HG03469 (cell line): ENCODE data around the gene UGT1A3.
"Not testable (repeated sequence)": the region's sequence is repeated elsewhere in the genome, so short reads cannot be mapped to it uniquely, and the experiment has no call there.

Experiments
- ATAC-seq: cut with Tn5 transposase; IDR thresholded peaks from one replicate; pipeline ENCODE4 v1.9.1; 2021; ENCODE audit warnings: mild to moderate bottlenecking, moderate library complexity, moderate number of reproducible peaks; ENCODE audit not compliant: unreplicated experiment

UGT1A3 gene

DNA sequence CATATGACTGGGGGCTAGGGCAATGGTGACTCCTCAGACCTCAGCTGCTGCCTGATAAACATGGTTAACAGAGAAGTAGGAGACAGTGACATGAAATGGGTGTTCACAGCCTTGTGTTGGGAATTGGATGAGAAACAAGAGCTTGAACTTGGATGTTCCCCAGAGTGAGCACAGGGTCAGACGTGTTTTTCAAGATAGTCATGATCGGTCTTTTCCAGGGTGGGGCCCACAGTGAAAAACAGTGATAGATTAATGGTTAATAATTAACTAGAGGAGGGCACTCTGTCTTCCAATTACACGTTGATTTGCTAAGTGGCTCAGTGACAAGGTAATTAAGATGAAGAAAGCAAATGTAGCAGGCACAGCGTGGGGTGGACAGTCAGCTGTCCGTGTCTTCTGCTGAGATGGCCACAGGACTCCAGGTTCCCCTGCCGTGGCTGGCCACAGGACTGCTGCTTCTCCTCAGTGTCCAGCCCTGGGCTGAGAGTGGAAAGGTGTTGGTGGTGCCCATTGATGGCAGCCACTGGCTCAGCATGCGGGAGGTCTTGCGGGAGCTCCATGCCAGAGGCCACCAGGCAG lies at the start of gene UGT1A3:
Gene UGT1A3, plus strand, starts transcription at position 320 of the 579 bp plus-strand sequence. Its CDS starts 85 bp downstream, at position 405.
- no peak for ATAC-seq

DNA sequence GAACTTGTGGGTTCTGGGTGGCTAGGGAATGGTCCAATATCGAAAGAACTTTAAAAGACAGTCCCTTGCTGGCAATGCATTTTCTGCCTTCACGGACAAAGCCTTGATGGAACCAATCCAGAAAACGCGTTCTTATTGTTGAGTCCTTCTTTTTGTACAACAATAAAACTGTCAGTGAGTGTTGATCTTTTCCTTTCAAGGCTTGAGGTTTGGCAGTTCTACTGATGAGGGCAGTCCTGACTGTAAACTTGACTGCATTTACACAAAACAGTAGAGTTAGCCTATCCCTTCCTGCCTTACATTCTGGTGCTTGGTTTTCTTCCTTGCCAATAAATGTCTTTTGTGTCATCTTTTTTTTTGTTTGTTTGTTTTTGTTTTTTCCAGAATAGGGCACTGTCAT lies 49.6 kb upstream of the UGT1A3 start:
- no peak for ATAC-seq

DNA sequence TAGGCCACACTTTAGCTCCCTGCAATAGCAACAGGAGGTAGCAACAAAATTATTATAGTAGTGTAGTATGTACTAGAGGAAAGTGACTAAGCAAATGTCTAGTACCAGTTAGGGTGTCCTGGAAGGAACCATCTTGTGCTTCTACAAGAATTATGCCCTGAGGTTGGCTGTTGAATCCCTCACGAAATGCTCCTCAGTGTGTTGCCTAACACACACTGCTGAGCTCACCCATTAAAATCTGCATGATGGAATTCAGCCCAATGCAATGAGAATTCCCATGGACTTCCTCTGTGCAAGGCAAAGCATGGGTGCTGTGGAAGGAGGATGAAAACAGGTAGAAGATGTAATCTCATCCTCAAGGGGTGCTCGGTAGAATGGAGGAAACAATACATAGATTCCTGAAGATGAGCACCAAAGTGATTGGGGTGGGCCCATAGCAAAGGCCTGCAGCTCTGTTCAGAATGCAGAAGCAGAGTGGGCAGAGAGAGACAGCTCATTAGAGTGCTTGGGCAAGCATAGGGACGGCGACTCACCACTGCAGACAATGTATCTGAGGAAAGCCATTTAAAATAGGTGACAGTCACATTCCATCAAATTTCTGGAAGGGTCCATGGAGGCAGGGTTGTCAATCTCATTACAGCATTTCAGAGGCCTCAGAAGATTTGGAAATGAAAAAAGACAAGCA lies 48.3 kb upstream of the UGT1A3 start:
- no peak for ATAC-seq

DNA sequence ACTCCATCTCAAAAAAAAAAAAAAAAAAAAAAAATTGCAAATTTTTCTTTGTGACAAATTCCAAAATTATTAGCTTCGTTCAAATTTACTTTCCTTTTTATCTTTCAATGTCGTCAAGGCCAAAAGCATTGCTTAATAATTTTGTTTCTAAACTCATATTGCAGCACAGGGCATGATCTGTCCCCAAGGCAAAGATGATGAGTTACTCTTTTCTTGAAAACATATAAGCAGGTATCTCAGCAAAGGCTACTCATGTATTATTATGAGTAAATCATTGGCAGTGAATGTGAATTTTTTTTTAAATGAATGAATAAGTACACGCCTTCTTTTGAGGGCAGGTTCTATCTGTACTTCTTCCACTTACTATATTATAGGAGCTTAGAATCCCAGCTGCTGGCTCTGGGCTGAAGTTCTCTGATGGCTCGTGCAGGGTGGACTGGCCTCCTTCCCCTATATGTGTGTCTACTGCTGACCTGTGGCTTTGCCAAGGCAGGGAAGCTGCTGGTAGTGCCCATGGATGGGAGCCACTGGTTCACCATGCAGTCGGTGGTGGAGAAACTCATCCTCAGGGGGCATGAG lies 47.2 kb upstream of the UGT1A3 start, which contains the start of gene UGT1A7:
Gene UGT1A7, plus strand, starts transcription at position 381 of the 579 bp plus-strand sequence. Its CDS starts 37 bp downstream, at position 418.
- ATAC-seq = no peak

DNA sequence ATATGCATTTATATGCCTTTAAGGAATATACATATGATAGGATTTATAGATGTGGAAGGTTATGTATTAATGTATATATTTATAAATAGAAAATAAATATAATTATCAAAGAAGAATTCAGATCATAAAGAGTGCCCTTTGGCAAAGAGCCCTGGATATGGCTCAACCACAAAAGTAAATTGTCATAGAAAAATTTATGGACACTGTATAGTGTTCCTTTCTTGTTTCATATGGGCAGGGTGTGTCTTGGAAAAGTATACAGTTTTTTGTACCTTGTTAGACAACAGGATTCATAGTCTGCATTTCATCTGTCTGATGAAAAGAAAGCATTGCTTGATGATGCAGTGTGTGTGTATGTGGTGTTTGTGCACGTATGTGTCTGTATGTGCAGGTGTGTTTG lies 44.2 kb upstream of the UGT1A3 start:
- ATAC-seq = no peak

DNA sequence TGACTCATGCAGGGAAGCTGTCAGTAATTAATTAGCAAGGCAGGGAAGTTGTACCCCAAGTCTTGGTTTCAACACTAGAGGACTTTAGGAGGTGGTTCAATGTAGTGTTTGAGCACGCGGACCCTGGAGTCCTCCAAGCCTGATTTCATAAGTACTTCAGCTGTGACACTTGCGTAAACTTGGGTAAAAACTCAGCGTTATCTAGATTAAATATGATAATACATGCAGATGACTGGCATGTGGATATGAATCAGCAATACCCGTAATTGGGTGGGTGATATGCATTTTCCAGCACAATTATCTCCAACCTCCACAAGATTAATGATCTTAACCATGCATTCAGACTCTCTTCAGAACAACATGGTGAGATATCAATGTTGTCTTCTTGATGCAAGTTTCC lies 41.9 kb upstream of the UGT1A3 start:
- ATAC-seq = no peak

DNA sequence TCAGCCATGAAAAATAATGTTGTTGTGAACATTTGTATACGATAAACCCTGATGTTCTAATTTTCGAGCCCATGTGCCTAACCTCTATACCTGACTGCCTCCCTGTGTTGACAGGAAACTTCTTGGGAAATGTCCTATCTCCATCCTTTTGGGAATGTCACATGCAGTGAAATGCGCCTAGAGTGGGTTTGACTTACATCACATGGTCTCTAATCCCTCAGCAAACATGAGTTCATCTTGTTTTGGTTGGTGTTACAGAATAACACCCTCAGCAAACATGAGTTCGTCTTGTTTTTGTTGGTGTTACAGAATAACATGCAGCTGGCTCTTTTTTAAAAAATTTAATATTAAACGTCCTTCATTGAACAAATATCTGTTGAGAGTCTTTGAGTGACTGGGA lies 40.5 kb upstream of the UGT1A3 start:
- no peak for ATAC-seq

DNA sequence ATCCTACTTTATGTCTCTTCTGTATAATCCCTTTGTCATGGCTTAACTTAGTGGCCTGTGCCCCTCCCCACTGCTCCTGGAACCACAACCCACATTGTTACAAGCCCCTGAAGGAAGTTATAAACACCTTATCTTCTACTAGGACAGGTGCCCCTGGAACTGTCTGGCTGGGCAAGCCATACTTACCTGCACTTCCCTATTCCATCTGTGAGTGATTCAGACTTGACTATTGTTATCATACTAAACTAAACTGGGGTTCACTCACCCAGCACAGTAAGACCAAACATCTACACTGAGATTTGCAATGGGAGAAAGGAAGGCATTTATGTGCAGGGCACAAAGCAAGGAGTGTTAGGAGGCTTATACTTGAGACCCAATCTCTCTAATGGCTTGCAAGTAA lies 39.8 kb upstream of the UGT1A3 start:
- ATAC-seq = no peak

DNA sequence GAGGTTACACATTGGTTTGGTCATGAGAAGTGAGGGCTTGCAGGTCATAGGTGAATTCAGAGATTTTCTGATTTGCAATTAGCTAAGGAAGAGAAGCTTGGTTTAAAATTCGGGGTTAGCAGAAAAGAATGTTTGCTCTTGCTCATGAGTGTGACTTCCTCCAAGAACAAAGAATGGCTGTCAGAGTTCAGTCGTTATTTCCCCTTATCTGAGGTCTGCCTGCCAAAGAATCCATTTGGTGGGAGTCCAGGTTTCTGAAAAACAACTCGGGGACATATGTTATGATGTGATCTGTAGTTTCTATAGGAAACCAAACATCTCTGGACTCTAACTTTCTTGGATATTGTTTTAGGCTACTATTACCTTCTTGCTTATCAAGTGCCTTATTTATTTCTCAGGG lies 39.3 kb upstream of the UGT1A3 start:
- no peak for ATAC-seq

DNA sequence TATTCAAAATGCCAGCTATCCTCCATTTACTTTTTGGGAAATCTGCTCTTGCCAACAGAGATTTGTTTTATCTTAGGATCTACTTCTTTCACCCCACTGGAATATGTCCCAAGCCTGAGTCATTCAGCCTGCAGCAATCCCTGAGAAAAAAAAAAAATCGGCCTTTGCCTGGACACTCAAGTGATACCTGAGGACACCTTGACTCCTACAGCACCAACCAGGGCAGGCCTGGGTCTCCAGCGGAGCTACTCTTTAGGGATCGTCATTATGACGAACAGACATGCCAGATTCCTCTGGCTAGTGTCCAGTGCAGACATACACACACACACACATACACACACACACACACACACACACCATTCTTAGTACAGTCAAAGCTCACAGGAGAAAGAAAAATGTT lies 38.4 kb upstream of the UGT1A3 start:
- no peak for ATAC-seq

DNA sequence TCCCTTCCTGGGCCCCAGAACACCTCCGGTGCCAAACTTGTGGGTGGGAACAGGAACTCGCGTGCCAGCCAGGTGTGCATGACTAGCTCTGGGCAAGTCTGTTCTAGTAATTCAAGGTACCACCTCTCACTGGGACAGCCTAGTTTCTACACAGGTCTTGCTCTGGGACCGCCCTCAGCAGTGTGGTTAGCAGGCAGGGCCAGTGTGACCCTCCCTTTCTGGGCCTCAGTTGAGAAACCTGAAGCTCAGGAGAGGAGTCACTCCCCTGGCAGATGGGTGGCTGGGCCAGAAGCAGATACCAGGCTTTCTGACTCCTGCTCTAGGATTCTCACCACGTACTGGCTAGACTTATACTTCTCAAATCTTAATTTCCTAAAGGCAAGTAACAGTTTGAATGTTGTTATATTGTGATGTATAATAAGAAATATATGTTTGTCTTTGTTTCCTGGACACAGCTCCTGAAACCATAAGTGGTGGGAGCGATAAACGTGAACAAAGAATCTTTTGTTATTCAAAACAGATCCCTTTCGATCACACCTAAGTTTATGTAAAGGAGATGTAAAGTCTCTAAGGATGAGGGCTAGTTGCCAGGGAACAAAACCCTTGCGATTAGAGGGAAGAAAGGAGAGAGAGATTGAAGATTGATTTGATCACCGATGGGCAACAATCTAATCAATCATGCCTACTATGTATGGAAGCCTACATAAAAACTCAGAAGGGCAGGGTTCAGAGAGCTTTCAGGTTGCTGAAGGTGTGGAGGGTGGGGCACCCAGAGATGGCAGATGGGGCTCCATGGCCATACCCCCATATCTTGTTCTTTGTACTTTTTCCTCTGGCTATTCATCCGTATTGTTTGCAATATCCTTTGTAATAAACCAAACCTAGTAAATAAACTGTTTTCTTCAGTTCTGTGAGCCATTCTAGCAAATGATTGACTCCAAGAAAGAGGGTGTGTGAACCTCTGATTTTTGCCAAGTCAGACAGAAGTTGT lies 37.1 kb upstream of the UGT1A3 start:
- no peak for ATAC-seq

DNA sequence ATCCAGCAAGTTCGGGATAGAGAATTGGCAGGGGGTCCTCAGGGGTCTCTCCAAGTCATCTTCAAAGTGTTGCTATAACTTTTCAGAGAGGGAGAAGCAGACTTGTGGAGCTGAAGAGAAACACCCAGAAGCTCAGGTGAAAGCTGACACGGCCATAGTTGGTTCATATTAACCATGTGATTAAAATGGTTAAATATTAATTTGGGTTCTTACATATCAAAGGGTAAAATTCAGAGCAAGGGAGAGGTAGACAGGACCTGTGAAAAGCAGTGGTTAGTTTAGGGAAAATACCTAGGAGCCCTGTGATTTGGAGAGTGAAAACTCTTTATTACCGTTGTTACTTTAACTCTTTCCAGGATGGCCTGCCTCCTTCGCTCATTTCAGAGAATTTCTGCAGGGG lies 36.2 kb upstream of the UGT1A3 start, which contains the start of gene UGT1A6:
Gene UGT1A6, plus strand, starts transcription at position 243 of the 400 bp plus-strand sequence. Its CDS starts 115 bp downstream, at position 358.
- ATAC-seq = no peak

DNA sequence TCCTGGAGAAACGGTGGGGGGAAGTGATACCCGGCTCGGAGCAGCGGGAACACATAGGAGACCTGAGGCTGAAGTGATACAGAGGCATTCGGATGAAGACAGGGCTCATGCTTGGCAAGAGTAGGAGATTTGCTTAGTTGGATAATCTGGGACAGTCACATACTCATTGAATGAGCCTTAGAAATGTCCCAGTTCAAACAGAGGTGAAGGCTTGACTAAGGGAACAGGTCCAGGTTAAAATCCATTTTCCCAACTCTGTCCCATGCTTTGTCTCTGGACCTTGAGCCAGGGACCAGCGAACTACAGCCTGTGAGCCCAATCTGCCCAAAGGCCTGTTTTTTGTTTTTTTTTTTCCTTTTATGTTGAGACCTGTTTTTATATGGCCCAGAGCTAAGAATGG lies 34.9 kb upstream of the UGT1A3 start:
- no peak for ATAC-seq

DNA sequence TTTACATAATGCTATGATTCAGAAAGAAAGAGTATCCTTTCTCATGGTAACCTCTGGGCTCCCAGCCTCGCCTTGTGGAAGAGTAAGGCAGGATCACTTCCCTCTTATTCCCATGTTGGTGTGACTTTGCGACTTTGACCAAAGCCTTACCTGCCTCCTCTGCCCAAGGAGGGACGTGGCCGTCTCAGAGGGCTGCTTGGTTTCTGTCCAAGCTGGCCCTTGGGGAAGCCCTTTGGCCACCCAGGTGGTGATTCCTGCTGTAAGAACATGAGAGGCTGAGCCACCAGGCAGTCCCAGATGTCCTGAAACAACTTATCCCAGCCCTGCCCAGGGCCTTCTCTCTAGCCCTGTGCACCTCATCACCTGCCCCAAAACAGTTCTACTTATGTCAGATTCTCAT lies 30.1 kb upstream of the UGT1A3 start:
- ATAC-seq = no peak

DNA sequence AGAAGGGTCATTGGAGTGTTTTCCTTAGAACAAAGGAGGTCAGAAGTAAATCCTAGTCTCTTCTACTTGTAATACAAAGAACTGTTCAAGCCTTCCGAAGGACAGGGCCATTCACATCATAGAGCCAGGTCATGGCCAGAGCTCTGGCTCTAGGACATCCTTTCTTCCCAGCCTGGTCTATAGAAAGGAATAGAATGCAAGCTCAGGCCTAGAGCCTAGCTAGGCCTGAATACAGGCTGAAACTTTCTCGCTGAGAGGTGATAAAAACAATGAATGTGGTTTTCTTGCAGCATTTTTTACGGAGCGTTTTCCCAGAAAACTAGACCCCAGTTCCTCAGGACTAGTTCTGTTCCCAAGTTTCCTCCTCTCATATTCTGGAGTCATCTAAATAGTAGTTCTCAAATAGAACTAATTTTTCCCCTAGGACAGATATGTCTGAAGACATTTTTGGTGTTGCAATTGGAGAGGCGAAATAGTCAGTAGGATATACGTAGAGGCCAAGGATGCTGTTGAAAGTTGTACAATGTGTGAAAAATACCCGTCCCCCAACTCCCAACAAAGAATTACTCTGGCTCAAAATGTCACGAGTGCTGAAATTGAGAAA lies 29.3 kb upstream of the UGT1A3 start:
- no peak for ATAC-seq

DNA sequence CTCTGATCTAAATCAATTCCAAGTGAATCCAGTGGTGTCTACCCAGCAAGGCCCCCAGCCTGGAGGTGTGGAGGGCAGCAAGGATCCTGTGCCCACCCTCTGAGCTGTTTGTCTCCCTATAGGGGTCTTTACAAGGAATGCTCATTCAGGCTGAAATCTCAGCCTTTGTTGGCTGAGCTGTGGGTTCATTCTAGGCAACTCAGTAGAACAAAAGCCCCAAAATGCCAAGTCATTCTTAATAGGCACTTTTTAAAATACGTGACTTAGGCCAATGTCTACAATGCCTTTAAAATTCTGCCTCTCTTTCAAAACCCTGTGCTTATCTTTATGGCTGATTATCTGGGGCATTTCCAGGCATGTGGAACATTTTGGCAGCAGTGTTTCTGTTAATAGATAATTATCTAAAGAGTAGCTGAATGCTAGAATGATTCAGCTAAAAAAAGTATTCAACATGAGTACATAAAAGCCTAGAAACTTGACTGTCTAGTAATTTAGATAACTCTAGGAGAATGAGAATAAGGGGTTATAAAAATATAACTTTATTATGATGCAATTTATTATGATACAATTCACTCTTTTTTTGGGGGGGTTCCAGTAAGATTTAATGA lies 28.7 kb upstream of the UGT1A3 start:
- no peak for ATAC-seq

DNA sequence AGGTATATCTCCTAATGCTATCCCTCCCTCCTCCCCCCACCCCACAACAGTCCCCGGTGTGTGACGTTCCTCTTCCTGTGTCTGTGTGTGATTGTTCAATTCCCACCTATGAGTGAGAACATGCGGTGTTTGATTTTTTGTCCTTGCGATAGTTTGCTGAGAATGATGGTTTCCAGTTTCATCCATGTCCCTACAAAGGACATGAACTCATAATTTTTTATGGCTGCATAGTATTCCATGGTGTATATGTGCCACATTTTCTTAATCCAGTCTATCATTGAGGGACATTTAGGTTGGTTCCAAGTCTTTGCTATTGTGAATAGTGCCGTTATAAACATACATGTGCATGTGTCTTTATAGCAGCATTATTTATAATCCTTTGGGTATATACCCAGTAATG lies 28.0 kb upstream of the UGT1A3 start:
- not testable (repeated sequence) for ATAC-seq

DNA sequence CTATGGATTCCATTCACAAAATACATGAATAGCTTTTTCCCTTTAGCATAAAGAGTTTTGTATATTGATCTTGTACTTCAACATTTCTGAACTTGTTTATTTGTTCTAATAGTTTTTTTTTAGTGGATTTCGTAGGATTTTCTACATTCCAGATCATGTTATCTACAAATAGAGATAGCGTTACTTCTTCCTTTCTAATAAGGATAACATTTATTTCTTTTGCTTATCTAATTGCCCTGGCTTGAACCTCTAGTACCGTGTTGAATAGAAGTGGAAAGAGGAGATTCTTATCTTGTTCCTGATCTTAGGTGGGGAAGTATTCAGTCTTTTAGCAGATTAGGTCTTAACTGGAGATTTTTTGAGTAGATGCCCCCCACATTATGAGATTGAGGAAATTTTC lies 26.6 kb upstream of the UGT1A3 start:
- no peak for ATAC-seq

DNA sequence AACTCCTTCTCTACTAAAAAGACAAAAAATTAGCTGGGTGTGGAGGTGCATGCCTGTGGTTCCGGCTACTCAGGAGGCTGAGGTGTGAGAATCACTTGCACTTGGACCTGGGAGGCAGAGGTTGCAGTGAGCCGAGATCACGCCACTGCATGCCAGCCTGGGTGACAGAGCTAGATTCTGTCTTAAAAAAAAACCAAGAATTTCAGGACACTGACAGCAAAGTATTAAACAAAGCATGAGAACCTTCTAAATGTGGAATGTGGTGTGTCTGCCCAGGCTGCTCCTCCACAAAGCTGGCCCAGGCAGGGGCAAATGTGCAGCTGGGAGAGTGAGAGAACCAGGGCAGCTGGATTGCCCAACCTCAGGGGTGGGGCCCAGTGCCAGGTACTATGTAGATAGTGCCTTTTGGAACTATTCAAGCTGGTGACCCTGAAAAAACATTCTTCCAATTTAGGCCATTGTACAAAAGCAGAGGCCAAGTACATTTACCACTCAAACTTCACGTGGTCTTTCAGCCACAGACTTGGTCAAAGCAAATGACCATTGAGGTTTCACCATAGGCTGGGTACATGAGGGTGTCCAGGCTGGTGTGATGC lies 22.8 kb upstream of the UGT1A3 start:
- no peak for ATAC-seq

DNA sequence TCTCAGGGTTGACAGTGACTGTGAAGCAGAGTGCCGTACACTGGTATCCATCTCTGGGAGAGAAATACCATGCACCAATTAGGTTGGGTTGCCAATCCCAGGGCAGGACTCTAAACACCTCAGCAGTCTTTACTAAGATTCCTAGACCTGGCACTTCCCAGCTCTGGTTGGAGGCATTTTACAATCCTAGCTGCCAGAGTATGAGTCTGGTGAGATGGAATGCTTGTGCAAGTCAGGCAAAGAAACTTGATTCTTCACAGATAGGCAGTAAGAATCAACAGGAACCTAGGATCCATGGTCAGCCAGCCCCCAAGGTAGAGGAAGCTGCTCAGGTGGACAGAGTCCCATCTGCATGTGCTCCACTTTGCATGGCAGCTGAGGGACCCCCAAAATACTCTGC lies 22.1 kb upstream of the UGT1A3 start:
- ATAC-seq = no peak
